HG03565 (cell line): ENCODE data around the gene ALK.

ENCODE experiments used
- ATAC-seq: cut with Tn5 transposase; IDR thresholded peaks from one replicate; pipeline ENCODE4 v1.9.1; 2021; ENCODE audit warnings: mild to moderate bottlenecking, moderate library complexity; ENCODE audit not compliant: unreplicated experiment

ALK gene

DNA sequence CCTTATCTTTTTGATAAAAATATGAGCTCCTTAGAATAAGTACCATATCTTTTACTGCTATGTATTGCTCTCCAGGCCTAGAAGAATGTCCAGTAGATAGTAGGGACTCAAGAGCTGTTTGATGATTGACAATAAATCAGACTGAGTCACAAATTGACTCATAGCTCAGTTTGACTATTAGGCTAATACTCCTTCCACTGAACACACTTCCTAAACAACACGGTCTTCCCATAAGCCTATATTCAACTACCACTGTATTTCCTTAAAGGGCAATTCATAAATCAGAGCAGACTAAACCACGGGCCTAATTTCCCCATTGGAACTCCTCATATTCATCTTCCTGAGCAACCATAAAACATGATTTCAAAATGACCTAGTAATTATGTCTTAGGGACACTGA, 258.5 kb downstream of the ALK start:
- ATAC-seq, result no peak

DNA sequence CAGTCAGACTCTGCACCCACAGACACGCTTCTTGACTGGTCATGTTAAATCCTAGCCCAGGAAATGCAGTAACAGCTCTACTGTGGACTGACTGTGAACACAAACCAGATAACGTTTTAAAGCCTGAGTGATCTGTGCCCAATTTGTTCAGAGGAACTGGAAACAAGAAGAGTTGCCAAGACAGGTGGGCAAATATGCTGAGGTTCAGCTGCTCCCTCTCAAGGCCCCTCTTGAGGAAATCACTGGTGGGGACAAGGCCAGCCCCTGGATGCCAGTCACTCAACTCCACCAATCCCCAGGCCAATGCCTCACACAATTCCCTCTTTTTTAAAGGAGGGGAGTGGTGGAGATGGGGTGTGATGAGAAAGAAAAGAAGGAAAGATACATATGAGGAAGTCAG, 261.2 kb downstream of the ALK start:
- no peak for ATAC-seq

DNA sequence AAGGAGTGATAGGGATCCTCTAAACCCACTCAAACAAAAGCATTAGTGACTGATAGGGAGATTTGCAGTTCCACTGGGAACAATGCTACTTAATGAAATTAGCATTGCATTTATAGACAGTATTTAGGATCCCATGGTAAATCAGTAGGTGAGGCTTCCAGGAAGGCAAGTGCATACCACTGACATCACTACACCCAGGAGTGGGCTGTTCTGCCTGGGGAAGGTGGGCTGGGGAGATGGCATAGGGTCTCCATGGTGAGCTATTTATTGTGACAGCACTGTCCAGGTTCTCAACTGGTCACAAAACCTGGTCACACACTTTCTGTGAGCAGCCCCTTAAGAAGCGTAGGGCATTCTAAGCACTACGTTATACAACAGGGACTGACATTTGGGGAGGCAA, 262.2 kb downstream of the ALK start:
- no peak for ATAC-seq

DNA sequence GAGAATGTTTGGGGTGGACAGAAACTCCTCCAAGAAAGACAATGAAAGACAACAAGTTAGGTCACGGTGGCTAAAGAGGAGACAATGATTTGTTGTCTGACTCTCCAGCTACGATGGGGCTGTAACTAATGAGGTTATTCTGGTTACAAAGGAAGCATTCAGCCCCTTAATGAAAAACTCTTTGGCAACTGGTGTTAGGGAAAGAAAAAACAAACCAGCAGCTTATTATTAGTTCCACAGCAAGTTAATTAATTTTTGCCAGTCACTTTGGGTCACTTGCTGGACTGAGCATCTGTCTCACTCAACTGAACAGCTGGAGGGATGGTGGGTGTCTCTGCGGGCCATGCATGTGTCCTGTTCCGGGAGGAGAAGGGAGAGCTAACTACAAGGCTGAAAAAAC, 263.7 kb downstream of the ALK start:
- no peak for ATAC-seq

DNA sequence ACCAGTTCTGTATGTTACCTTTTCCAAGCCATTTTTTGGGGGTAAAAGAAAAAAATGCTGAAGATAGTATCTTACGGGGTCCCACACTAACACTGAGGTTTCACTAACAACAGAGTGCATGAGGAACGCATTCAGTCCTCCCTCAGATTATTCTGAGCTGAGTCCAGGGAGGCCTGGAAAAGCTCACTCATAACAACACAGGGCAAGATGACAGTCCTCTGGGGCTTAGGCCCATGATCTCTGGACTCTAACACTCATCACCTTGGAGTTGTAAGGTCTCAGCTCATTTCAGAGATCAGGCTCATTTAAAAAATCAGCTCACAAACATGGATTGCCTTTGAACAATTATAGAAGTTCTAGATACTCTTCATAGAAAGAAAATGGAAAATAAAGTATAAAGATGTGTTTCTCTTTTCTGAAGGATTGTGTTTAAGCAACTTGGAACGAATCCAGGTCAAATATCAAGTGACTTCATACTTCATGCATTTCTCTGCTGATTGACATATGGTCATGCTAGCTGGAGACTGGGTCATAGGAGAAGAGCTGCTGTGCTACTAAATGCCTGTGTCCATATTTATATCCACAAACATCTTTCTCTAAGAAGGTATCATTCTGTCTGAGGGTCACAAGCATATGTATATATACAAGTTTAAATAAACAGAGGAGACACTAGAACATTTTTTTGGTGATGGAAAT, 265.8 kb downstream of the ALK start:
- ATAC-seq, result no peak

DNA sequence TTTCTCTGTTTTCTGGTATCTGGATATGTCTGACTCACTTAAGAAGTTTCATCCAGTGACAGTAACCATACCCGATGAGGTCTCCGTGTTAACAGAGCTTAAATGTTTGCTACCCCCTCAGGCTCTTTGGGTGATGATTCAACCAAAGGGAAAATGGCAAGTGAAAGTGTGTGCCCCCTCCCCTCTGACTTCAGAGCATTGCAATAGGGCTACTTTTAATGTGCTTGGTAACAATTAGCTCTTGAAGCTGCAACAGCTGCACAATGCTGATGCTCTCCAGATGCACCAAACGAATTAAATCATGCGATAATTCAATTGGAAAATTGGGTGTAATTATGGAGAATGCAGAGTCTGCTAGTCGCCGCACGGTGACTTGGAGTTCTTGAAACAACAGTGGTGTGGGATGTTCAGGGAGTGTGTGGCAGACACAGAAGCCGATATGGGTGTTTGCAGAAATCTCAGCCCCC, 270.7 kb downstream of the ALK start:
- ATAC-seq, result no peak

DNA sequence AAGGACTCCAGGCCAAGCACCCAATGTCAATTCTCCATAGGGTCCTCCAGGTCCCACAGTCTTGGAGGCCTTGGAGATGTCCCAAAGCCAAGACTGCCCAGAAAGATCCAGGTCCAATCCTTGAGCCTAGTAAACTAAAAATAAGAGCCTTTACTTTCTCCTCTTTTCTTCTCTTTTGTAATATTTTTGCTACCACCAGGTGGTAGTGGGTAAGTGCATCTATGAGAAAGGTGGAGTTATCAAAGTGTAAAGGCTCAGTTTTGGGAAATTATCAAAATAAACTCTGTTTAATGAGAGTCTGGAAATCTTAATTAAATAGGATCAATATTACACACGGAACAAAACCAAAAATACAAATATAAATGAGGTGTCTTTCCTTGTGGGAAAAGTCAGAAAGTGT, 276.4 kb downstream of the ALK start:
- no peak for ATAC-seq

DNA sequence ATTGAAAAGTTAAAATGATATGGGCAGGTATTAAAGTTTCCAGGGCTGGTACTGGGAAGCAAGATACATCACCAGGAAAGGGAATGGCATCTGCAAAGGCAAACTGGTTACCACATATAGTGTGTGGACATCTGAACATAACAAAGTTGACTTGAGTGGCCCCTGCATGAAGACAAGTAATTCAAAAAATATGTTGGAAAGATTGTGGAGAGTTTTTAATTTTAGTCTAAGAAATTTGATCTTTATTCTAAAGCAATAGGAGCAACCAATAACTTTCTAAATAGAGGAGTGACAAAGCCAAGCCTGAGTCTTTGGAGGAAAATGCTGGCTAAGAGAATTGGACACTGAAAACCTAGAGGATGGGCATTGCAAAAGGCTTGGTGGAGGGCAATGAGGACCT, 278.2 kb downstream of the ALK start:
- no peak for ATAC-seq

DNA sequence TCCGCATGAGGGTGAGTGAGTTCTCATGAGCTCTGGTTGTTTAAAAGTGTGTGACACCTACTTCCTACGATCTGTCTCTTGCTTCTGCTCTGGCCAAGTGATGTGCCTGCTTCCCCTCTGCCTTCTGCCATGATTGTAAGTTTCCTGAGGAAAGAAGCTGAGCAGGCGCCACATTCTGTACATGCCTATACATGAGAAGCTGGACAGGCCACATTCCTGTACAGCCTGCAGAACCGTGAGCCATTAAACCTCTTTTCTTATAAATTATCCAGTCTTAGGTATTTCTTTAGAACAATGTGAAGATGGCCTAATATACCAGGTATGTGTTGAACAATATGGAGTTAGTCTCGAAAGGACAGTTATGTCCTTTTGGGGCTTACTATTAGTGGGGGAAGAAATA, 281.0 kb downstream of the ALK start:
- no peak for ATAC-seq

DNA sequence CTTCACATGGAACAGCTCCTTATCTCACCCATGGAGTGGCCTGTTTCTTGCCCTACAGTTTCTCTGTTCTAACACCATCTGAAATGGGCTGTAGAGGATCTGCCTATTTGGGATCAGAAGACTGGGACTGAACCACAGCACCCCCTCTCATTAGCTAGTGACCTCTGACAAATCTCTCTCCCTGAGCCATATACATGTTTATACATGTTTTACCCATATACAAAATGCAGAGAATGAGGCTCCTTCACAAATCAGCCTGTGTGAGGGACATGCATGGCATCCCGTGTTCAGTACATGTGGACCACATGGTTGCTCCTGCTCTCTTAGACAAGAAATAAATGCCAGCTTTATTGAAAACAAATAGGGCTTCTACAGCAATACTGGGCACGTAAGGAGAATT, 282.7 kb downstream of the ALK start:
- no peak for ATAC-seq

DNA sequence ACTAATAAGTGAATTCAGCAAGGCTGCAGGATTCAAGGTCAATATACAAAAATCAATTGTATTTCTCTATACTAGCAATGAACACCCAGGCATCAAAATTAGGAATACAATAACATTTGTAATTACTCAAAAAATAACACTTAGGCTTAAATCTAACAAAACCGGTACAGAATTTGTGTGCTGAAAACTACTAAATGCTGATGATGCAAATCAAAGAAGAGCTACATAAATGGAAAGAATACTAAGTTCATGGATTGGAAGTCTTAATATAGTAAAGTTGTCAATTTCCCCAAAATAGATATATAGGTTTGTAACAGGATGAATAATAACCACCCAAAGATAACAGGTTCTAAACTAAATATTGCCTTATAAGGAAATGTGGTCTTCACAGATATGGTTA, 286.5 kb downstream of the ALK start:
- no peak for ATAC-seq

DNA sequence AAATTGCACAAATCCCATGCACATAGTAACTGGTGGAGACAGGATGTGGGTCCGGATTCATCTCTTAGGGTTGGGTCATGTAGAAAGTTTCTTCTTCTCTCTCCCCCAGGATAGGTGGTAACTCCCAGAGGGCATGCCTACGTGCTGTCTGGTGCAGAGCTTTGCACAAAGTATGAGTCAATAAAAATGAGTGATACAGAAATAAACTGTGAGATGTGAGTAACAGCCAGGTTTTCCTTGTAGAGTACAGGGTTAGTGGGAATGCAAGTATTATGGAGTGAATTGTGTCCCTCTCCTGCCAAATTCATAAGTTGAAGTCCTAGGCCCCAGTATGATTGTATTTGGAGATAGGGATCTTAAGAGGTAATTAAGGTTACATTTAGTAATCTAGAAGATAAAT, 289.4 kb downstream of the ALK start:
- no peak for ATAC-seq

DNA sequence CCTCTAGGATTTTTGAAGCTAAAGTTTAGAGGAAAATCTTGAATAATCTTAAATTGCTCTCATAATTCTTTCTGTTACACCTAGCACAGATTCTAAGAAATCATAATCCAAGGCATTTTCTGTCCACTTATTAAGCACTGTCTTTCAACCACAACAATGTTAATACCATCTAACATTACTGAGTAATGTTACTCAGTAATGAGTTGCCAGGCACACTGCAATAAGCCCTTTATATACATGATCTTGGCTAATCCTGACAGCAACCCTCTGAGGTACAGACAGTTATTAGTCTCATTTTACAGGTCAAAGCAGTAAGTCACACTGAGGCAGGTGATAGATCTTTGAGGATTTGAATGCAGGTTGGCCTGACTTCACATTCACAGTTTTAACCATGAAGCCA, 291.9 kb downstream of the ALK start:
- no peak for ATAC-seq

DNA sequence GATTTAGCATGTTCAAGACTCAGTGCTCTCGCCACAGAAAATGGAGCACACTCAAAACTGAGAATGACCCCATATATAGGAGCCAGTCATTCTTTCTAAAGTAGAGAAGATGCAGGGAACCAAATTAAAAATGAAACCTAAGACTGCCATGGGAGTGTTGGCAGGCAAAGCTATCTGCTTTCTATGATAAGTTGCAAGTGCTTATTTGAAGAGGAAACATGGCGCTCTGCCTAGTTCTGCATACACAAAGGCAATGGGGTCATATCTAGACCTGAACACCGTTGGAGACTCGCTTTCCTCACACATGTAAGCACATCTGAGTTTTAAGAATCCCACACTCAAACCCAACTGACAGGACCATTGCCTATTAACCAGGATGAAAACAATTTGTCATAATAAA, 292.5 kb downstream of the ALK start:
- no peak for ATAC-seq

DNA sequence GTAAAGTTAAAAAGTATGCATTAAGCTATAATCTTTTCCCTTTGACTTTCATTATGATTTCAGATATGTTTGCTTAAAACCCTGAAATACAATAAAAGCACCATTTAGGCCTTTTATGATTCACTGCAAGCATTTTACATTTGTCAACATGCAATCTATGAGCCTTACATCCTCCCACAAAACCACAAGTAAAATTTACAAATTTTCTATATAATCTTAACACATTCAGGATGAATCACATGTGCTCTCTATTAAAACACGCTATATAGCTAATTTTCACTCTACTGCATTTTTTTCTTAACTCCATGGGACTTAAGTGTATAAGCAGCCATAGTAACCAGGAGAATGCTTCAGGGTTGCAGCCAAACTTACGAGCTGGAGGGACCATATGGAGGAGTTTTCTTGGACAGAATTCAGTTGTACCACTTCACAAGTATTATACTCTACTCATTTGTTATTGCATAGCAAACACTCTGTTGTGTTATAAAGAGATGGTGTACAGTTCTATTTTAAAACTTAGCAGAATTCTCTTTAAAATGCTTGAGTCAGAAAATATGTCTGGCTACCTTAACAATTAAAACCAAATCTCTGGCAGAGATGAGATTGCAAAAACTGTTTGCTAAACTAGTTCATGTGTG, 293.2 kb downstream of the ALK start:
- no peak for ATAC-seq

DNA sequence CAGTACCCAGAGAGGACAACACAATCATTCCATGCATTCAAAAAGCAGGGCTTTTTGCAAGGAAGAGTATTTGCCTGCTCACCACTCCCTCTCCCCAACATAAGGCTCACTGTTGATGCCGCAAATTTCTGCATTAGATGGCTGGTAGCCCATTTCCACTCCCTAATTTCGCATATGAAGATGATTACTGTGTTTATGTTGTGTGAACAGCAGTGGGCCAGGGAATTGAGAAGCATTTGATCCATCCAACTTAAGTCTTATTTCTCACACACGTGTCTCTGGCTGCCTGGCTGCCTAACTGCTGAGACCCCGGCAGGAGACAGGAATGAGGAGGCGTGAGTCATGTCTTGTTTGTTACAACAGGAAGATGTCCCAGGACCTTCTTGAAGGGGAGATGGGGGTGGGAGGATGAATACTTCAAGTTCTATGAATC, 294.1 kb downstream of the ALK start:
- ATAC-seq, result no peak

DNA sequence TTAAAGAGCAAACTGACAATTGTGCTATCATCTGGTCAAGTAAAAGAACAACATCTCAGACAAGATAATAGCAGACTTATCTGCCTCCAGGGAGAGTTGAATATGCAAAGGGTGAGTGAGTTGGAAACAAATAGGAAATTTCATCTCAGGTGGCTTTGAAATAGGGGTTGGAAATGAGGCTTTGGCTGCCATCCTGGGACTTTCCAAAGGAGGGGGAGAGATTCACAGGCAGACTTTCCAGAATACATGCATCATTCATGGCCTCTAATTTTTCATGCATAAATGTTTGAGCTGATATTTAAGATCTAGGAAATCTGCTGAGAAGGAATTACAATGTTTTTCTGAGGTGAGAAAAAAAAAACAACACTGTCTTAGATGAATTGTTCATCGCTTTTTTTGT, 300.5 kb downstream of the ALK start:
- ATAC-seq, result no peak

DNA sequence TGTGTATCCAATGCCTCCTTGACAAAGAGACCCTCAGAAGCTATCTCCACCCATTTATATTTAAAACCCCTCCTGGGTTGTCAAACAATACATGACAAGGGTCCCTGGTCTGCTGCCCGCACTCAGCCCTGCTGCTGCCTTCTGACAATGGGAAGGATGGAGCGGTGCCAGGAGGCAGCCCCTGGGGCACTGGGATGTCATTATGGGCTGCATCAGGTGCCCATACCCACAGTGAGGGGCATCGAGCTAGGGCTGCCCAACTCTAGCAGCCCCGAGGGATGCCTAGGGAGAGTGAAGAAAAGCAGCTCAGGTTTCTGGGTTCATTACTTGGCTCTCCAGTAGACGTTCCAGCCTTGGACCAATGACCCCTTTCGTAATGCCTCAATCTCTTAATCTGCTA, 301.7 kb downstream of the ALK start:
- ATAC-seq, result no peak

DNA sequence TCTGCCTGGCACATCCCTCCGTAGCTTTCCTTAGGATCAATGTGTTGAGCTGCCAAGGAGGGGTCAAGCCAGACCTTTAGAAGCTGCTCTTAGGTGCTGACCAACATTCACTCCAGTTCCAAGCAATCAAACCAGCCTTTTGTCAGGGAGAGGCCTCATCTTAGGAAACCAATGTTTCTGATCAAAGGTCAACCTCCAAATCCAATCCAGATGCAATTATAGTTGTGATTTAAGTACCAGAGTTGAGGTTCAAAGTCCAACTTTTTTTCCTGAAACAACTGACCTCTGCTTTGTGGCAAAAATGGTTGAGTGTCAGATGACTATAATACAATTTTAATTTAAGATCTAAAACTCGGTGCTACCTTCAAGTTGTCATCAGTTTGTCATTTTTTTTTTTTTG, 303.4 kb downstream of the ALK start:
- ATAC-seq, result no peak

DNA sequence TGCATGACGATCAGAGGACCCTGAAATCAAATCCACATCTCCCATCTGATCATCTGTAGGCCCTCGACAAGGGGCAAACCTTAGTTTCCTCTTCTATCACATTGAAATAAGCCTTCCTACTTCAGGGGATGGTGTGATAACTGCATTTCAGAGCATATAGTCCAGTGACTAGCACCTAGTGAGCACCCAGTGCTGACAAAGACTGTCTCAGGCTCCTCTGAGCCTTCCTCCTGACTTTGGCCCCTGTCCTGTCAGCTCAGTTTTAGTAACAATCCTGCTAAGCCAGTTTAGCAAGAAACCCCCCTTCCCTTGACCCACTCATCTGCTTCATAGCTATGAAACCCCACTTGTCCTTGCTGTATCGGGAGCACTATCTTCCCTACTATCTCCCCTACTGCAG, 304.0 kb downstream of the ALK start:
- ATAC-seq, result no peak

DNA sequence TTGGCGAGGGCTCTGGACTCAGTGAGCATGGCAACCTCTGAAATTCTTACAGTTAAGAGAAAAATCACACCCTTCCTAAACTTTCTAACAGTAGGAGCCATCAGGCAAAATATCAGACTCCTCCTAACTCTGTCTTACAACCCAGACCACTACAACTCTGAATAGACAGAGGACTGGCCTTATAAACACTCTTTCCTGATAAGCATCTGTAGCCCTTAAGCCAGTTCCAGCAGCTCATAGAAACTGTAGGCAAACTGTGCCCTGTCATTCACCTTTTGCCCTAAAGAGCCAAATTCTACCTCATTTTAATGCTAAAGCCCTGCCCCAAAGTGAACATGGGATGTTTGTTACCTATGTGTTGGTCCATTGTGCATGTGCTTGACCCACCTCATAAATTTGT, 304.8 kb downstream of the ALK start:
- ATAC-seq, result no peak

DNA sequence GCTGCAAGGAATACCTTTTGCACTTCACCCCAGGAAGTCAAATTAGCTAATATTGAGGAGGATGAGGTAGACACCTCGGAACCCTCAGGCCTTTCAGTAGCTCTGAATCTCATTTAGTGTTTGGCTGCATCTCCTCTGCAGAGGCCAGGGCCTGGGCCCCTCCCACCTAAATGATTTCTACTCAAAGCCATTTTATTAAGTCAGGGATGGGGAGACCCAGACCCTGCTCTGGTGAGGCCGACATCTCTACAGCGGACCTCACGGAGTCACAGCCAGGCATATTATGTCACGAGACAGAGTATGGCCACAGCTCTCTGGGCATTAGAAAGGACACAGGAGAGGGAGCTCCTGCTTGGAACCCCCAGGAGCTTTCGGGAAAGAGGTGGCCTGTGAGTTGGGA, 305.5 kb downstream of the ALK start:
- ATAC-seq, result no peak

DNA sequence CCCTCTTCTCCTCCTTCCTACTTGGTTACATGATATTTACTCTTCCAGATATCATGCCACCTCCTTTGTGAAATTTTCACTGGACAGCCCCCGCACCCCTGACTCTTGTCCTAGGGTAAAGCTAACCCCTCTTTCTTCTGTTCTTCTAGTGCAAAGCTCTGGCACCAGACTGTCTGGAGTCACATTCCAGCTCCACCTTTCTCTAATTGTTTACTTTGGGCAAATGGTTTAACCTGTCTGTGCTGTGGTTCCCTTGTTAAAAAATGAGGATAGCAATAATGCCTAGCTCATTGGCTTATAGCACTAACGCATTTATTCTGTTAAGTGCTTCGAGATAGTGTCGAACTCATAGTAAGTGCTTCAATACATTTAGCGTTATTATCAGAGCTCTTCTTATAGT, 306.2 kb downstream of the ALK start:
- ATAC-seq, result no peak
